Measurements from ENCODE around the gene IGF1R. TPM values are rescaled to one million over a fixed set of nuclear protein-coding genes. Genes with fewer than 3 reads are reported as not detected.

The IGF1R gene
- total RNA-seq, 4 donors from 2014 or later = 51.5 to 146 (median 89.6) TPM

DNA sequence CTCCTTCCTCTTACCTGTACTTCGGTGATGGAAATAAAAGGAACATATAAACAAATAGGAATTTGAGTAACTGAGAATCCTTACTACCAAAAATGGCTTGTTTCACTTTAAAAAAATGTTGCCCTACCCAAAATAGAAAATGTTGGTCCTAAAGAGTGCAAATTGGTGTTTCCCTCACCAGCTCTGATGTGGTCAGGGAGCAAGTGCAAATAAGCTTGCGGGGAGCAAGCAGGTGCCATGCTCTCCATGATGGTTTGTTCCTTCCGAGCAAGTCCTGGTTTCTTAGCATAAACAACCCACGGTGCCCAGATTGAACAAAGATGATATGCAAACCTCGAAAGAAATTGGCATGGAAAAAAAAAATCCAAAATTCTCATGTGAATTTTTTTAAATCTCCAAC lies 290.5 kb downstream of the IGF1R start:
- WGBS, 2 donors = 74 to 86% methylated on average over 5 of the region's 5 CpGs
- H3K4me1 ChIP-seq = peaks cover 58 to 61% of the 10 kb centered on the region in 2 donors
- H3K36me3 ChIP-seq = peaks cover 0 to 3% of the 10 kb centered on the region in 2 donors
- intact Hi-C loops (cut with DNase I) = no loop called here
- no peaks in the 10 kb centered on the region for H3K9me3 ChIP-seq
- no peak overlapping the region for H3K4me3 ChIP-seq (replicated peaks in 1 of 3)
- TF ChIP-seq POLR2A (IDR thresholded peaks at IDR 0.05) = no peak
- H3K27me3 ChIP-seq = no peaks in the 10 kb centered on the region
- no peak for DNase-seq
- H3K27ac ChIP-seq = peak overlapping the region; percentile 93 to 97 (median 93)

DNA sequence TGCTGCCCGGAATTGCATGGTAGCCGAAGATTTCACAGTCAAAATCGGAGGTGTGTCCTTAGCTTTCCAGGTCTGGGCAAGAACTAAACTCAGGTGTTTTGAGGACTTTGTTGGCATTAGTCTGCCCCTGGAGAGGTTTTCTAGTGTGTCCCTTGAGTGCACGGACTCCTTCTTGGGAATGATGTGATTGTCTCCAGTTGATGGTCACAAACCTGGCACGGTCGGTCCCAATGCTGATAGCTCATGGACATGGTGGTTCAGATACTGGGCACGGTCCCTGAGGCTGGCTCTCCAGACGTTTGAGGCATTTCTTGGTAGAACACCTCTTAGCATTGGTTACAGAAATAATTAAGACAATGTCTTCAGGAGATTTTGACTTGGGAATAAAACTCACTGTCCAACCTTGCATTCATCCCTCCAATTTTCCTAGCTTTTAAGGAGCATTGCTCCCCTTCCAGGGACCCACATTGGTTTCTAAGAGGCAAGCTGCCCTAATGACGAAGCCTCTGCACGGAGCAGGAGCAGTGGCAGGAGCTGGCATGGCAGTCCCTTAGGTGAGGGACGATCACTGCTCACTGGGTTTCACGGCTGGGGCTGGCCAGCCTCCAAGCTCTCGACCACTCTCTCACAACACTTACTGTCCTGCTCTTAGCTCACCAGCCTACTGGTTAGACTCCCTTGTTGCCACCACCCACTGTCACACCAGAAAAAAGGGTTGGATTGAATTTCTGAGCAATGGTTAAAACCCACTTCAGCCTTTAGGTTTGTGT lies 291.2 kb downstream of the IGF1R start:
- H3K27me3 ChIP-seq = no peaks in the 10 kb centered on the region
- H3K27ac ChIP-seq = peak overlapping the region; percentile 93 to 97 (median 93)
- H3K4me3 ChIP-seq (replicated peaks in 1 of 3) = no peak overlapping the region
- TF ChIP-seq POLR2A (IDR thresholded peaks at IDR 0.05) = peak in 1 of 2 donors; percentile 45
- TF ChIP-seq, protein P1, sequence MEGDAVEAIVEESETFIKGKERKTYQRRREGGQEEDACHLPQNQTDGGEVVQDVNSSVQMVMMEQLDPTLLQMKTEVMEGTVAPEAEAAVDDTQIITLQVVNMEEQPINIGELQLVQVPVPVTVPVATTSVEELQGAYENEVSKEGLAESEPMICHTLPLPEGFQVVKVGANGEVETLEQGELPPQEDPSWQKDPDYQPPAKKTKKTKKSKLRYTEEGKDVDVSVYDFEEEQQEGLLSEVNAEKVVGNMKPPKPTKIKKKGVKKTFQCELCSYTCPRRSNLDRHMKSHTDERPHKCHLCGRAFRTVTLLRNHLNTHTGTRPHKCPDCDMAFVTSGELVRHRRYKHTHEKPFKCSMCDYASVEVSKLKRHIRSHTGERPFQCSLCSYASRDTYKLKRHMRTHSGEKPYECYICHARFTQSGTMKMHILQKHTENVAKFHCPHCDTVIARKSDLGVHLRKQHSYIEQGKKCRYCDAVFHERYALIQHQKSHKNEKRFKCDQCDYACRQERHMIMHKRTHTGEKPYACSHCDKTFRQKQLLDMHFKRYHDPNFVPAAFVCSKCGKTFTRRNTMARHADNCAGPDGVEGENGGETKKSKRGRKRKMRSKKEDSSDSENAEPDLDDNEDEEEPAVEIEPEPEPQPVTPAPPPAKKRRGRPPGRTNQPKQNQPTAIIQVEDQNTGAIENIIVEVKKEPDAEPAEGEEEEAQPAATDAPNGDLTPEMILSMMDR (IDR thresholded peaks at IDR 0.05) = peak in 4 of 6 experiments; percentile 15 to 48 (median 33)
- 27 to 33% methylated on average over 12 to 13 of the region's 13 CpGs for WGBS, 2 donors
- intact Hi-C loops (cut with DNase I) = no loop called here
- peaks cover 60 to 62% of the 10 kb centered on the region in 2 donors for H3K4me1 ChIP-seq
- peak; percentile 85 for DNase-seq
- H3K36me3 ChIP-seq = peaks cover 0 to 3% of the 10 kb centered on the region in 2 donors
- no peaks in the 10 kb centered on the region for H3K9me3 ChIP-seq

DNA sequence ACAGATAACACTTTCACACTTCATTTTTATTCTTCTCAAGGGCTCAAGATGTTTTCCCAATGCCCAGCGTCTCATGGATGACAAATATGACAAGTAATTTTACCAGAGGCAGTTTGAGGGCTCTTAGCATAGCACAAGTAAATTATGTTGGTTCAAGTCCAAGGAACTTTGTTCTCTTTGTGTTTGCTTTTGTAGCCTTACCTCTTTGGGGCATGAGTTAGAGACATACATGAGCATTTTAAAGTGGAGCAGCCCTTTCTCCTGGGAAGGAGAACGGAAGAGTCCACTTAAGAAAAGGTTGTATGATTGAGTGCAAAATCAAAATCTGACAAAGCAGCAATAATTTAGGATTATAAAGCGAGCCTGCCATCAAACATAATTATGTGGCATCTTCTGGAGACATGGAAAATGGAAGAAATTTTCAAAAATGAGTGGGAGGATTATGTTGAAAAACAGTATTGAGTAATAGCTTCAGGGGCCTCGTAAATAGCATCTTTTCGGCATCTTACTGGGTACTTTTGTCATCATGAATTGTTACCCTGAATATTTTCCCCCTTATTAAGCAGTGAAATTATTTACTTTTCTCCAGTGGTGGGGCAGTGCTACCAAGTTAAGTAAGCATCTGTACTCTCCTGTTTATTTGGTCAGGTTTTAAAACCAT lies 293.4 kb downstream of the IGF1R start:
- 57 to 59% methylated on average over 5 of the region's 5 CpGs for WGBS, 2 donors
- DNase-seq = no peak
- H3K36me3 ChIP-seq = peaks cover 4 to 7% of the 10 kb centered on the region in 2 donors
- H3K4me1 ChIP-seq = peaks cover 58 to 60% of the 10 kb centered on the region in 2 donors
- H3K4me3 ChIP-seq (replicated peaks in 1 of 3) = no peak overlapping the region
- no peaks in the 10 kb centered on the region for H3K9me3 ChIP-seq
- H3K27ac ChIP-seq = peak overlapping the region; percentile 93 to 97 (median 93)
- intact Hi-C loops (cut with DNase I) = no loop called here
- peak in 1 of 2 donors; percentile 26 for TF ChIP-seq POLR2A (IDR thresholded peaks at IDR 0.05)
- TF ChIP-seq, protein P1 (IDR thresholded peaks at IDR 0.05) = no peak
- no peaks in the 10 kb centered on the region for H3K27me3 ChIP-seq

DNA sequence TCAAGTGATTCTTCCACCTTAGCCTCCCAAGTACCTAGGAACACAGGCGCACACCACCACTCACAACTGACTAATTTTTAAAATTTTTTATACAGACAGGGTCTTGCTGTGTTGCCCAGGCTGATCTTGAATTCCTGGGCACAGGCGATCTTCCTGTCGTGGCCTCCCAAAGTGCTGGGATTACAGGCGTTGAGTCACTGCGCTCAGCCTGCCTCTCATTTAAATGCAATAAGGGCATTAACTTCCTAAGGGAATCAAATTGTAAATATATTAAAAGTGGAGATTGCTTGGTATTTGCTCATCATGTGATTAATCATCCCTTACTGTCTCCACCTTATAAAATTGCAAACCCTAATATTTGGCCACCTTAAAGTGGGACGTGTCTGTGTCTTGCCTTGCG lies 294.1 kb downstream of the IGF1R start:
- intact Hi-C loops (cut with DNase I) = no loop called here
- Histone ChIP-seq H3K4me3 (replicated peaks in 1 of 3) (no peak overlapping the region), H3K4me1 (peaks cover 55 to 60% of the 10 kb centered on the region in 2 donors), H3K27ac (peak overlapping the region; percentile 93 to 97 (median 93)), H3K9me3 (no peaks in the 10 kb centered on the region), H3K36me3 (peaks cover 4 to 7% of the 10 kb centered on the region in 2 donors), H3K27me3 (no peaks in the 10 kb centered on the region)
- 98 to 99% methylated on average over 7 of the region's 7 CpGs for WGBS, 2 donors
- no peak for DNase-seq
- no peak for TF ChIP-seq POLR2A (IDR thresholded peaks at IDR 0.05)
- TF ChIP-seq, protein P1 (IDR thresholded peaks at IDR 0.05) = no peak

DNA sequence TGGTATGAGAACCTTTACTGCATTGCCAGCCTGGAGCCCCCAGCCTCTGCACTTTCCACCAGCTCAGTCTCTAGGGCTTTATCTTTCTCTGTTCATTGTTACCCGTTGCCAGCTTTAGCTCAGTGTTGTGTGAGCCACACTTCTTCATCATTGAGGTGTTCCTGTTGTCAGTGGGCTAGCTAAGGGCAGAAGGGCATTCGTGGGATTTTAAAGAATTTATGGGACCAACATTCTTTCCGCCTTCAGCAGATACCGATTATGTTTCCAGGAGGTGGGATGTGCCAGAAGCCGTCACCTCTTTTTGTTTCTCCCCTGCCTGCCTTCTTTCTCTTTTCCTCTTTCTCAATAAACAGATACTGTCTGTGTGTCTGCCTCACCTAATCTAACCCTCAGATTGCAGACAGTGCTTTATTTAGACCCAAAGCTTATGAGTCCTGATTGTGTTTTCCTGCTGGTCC lies 294.7 kb downstream of the IGF1R start:
- H3K27me3 ChIP-seq = no peaks in the 10 kb centered on the region
- peak overlapping the region; percentile 82 to 97 (median 93) for H3K27ac ChIP-seq
- DNase-seq = no peak
- H3K36me3 ChIP-seq = peaks cover 4 to 7% of the 10 kb centered on the region in 2 donors
- no peak overlapping the region for H3K4me3 ChIP-seq (replicated peaks in 1 of 3)
- peaks cover 48 to 55% of the 10 kb centered on the region in 2 donors for H3K4me1 ChIP-seq
- 83 to 90% methylated on average over 5 of the region's 5 CpGs for WGBS, 2 donors
- H3K9me3 ChIP-seq = no peaks in the 10 kb centered on the region
- TF ChIP-seq, protein P1 (IDR thresholded peaks at IDR 0.05) = no peak
- TF ChIP-seq POLR2A (IDR thresholded peaks at IDR 0.05) = no peak
- intact Hi-C loops (cut with DNase I) = no loop called here
